Measurements from ENCODE around the gene SCAF1.

GRCh38 chr19:49658566-49659442 lies 16.8 kb downstream of the SCAF1 start:
- TF ChIP-seq POLR2A (IDR thresholded peaks at IDR 0.05; ENCODE audit: low read length) (no peak), GATA1 (IDR thresholded peaks at IDR 0.05; ENCODE audit: low read depth, low read length) (no peak)
